Measurements from ENCODE around the gene CCM2L.
"Not testable (repeated sequence)": the region's sequence is repeated elsewhere in the genome, so short reads cannot be mapped to it uniquely, and the experiment has no call there.

DNA sequence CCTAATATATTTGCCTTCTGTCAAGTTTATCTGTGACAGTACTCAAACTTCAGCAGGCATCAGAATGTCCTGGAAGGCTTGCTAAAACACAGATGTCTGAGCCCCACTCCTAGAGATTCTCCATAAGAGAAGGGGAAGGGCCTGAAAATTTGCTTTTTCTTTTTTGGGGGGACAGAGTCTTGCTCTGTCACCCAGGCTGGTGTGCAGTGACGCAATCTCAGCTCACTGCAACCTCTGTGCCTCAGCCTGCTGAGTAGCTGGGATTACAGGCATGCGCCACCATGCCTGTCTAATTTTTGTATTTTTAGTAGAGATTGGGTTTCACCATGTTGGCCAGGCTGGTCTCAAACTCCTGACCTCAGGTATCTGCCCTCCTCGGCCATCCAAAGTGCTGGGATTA, 23.5 kb downstream of the CCM2L start:
- not testable (repeated sequence) for TF ChIP-seq EZH2 (IDR thresholded peaks at IDR 0.05; ENCODE audit: low read length)
- TF ChIP-seq, protein P1, sequence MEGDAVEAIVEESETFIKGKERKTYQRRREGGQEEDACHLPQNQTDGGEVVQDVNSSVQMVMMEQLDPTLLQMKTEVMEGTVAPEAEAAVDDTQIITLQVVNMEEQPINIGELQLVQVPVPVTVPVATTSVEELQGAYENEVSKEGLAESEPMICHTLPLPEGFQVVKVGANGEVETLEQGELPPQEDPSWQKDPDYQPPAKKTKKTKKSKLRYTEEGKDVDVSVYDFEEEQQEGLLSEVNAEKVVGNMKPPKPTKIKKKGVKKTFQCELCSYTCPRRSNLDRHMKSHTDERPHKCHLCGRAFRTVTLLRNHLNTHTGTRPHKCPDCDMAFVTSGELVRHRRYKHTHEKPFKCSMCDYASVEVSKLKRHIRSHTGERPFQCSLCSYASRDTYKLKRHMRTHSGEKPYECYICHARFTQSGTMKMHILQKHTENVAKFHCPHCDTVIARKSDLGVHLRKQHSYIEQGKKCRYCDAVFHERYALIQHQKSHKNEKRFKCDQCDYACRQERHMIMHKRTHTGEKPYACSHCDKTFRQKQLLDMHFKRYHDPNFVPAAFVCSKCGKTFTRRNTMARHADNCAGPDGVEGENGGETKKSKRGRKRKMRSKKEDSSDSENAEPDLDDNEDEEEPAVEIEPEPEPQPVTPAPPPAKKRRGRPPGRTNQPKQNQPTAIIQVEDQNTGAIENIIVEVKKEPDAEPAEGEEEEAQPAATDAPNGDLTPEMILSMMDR (optimal IDR thresholded peaks at IDR 0.05 in 1 of 3, IDR thresholded peaks at IDR 0.05 in 1 of 3, conservative IDR thresholded peaks at IDR 0.05 in 1 of 3; ENCODE audit: extremely low read depth in 1 of 3, insufficient read depth in 2 of 3, low read length in 3 of 3) = not testable (repeated sequence)
